Ishikawa (cell line): Measurements from ENCODE around the gene AHR.

ENCODE experiments used
- EGR1 ChIP-seq: IDR thresholded peaks from 2 replicates; pipeline ENCODE4 v1.6.1; 2012
- EP300 ChIP-seq: IDR thresholded peaks from 2 replicates; pipeline ENCODE4 v1.6.1; 2012; ENCODE audit warnings: borderline replicate concordance
- FOXM1 ChIP-seq: IDR thresholded peaks from 2 replicates; pipeline ENCODE4 v1.6.1; 2012; ENCODE audit warnings: low read depth, borderline replicate concordance
- MAX ChIP-seq: IDR thresholded peaks from 2 replicates; pipeline ENCODE4 v1.6.1; 2012
- NFIC ChIP-seq: IDR thresholded peaks from 2 replicates; pipeline ENCODE4 v1.6.1; 2012
- RAD21 ChIP-seq: IDR thresholded peaks from 2 replicates; pipeline ENCODE4 v1.6.1; 2012; ENCODE audit warnings: low read depth
- REST ChIP-seq: IDR thresholded peaks from 2 replicates; pipeline ENCODE4 v1.6.1; 2012; ENCODE audit warnings: low read depth, mild to moderate bottlenecking
- TAF1 ChIP-seq: IDR thresholded peaks from 2 replicates; pipeline ENCODE4 v1.6.1; 2012; ENCODE audit warnings: low read depth, mild to moderate bottlenecking
- TCF12 ChIP-seq: IDR thresholded peaks from 2 replicates; pipeline ENCODE4 v1.6.1; 2012; ENCODE audit warnings: low read depth
- TEAD4 ChIP-seq: IDR thresholded peaks from 2 replicates; pipeline ENCODE4 v1.6.1; 2012
- YY1 ChIP-seq: IDR thresholded peaks from 2 replicates; pipeline ENCODE4 v1.6.1; 2012; ENCODE audit warnings: low read depth

GRCh38 chr7:17371671-17372524 is 73.4 kb downstream of the AHR start:
- no peak for TF ChIP-seq FOXM1
- peak; percentile 25; the same call in 1 of the 2 replicates for TF ChIP-seq TEAD4
- TF ChIP-seq TCF12 = no peak
- no peak for TF ChIP-seq MAX
- no peak for TF ChIP-seq RAD21
- no peak for TF ChIP-seq YY1
- no peak for TF ChIP-seq EP300
- TF ChIP-seq NFIC = no peak
- TF ChIP-seq EGR1 = no peak
- no peak for TF ChIP-seq TAF1
- TF ChIP-seq REST = no peak
